ENCODE results near the gene SETDB2.

- TF ChIP-seq CTCF (optimal IDR thresholded peaks at IDR 0.05 in 1 of 3, IDR thresholded peaks at IDR 0.05 in 1 of 3, conservative IDR thresholded peaks at IDR 0.05 in 1 of 3; ENCODE audit: extremely low read depth in 1 of 3, insufficient read depth in 2 of 3, low read length in 3 of 3) (no peak), EZH2 (IDR thresholded peaks at IDR 0.05; ENCODE audit: low read length) (no peak)
Observed at GRCh38 chr13:49536144-49536873, 92.2 kb downstream of the SETDB2 start.

All from keratinocyte (primary cell).